HG02938 (cell line): ENCODE measurements around the gene CALCB.

Source experiments
- ATAC-seq: cut with Tn5 transposase; IDR thresholded peaks from one replicate; pipeline ENCODE4 v1.9.1; 2021; ENCODE audit warnings: mild to moderate bottlenecking, moderate library complexity; ENCODE audit not compliant: unreplicated experiment

The CALCB gene

GRCh38 chr11:15117751-15118150 lies 44.4 kb downstream of the CALCB start:
- no peak for ATAC-seq

GRCh38 chr11:15118431-15118830 lies 45.0 kb downstream of the CALCB start:
- ATAC-seq, result peak; percentile 33

DNA sequence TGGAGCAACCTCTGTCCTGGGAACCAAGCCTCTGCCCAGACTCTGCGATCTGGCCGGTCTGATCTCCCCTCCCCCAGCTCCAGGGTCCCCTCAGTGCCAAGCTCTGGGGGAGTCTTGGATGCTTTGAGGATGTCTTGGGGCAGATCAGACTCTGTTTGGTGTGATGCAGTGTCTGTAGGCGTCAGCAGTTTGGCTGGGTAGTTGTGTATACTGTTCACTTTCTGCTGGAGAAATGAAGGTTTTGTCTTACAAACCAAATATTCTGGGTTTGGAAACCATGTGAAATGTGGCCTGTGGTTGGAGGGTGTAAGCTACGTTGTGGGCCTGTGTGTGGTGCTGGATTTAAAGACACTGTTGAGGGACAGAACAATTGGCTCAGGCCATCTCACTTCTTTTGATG lies 46.0 kb downstream of the CALCB start:
- ATAC-seq, result no peak

- no peak for ATAC-seq
Measured at GRCh38 chr11:15119826-15120225, 46.4 kb downstream of the CALCB start.

- ATAC-seq, result no peak
Measured at GRCh38 chr11:15123849-15124248, 50.5 kb downstream of the CALCB start.

- ATAC-seq, result no peak
Measured at GRCh38 chr11:15124528-15124927, 51.1 kb downstream of the CALCB start.

- ATAC-seq, result no peak
Measured at GRCh38 chr11:15127341-15127740, 53.9 kb downstream of the CALCB start.
